Gastroesophageal sphincter (tissue), 4 donors: Measurements from ENCODE around the gene MIPOL1. TPM values are rescaled to one million over a fixed set of nuclear protein-coding genes. Genes with fewer than 3 reads are reported as not detected.
"Not testable (repeated sequence)": the region's sequence is repeated elsewhere in the genome, so short reads cannot be mapped to it uniquely, and the experiment has no call there.

Experiments used
- ATAC-seq: fragments of 150-250 bp; one replicate; pipeline ENCODE4 v1.9.1; 2016; ENCODE audit warnings: mild to moderate bottlenecking, moderate library complexity
- H3K27ac ChIP-seq, 4 donors: fragments of 200-600 bp; sonication (generic) in 3 of 4; 1 replicate in 3 of 4; 2 replicates in 1 of 4; pipeline ENCODE4 v1.5.1; 2016 to 2019
- H3K27me3 ChIP-seq: fragments of 200-600 bp; sonication (generic); one replicate; pipeline ENCODE4 v1.5.1; 2019
- H3K36me3 ChIP-seq, 2 donors: fragments of 200-600 bp; sonication (generic); one replicate each; pipeline ENCODE4 v1.5.1; 2019; ENCODE audit warnings: control low read depth in 1 of 2
- H3K4me1 ChIP-seq, 3 donors: fragments of 200-600 bp; sonication (generic); 1 replicate in 2 of 3; 2 replicates in 1 of 3; pipeline ENCODE4 v1.5.1; 2016 to 2019; ENCODE audit warnings: control low read depth in 2 of 3
- H3K4me3 ChIP-seq, 2 donors: fragments of 200-600 bp; sonication (generic); one replicate each; pipeline ENCODE4 v1.5.1; 2019; ENCODE audit warnings: mild to moderate bottlenecking in 1 of 2, moderate library complexity in 1 of 2
- H3K9me3 ChIP-seq, 3 donors: fragments of 200-600 bp; sonication (generic); one replicate each; pipeline ENCODE4 v1.5.1; 2017 to 2019; ENCODE audit warnings: control low read depth in 2 of 3
- CTCF ChIP-seq, 4 experiments: fragments of 200-600 bp in 2 of 4; fragments of 450-650 bp in 2 of 4; sonication (generic) in 1 of 4; IDR thresholded peaks; one replicate each; pipeline ENCODE4 v1.5.1; 2017 to 2019; ENCODE audit warnings: antibody characterized with exemption in 4 of 4, mild to moderate bottlenecking in 2 of 4, moderate library complexity in 2 of 4
- EP300 ChIP-seq: sonication (generic); formaldehyde crosslinking; IDR thresholded peaks from one replicate; pipeline ENCODE4 v1.6.1; 2017; ENCODE audit warnings: antibody characterized with exemption, mild to moderate bottlenecking
- POLR2A ChIP-seq, 2 donors: fragments of 450-650 bp; IDR thresholded peaks; one replicate each; pipeline ENCODE4 v1.6.1; 2017; ENCODE audit warnings: antibody characterized with exemption in 2 of 2, mild to moderate bottlenecking in 2 of 2, moderate library complexity in 1 of 2
- POLR2AphosphoS5 ChIP-seq: sonication (generic); formaldehyde crosslinking; IDR thresholded peaks from one replicate; pipeline ENCODE4 v1.6.1; 2017; ENCODE audit warnings: antibody characterized with exemption
- WGBS, 2 donors: methylation state at CpG; one replicate each; pipeline ENCODE4 v1.1.5; 2018; ENCODE audit warnings: low coverage in 1 of 2; 5-methylcytosine and 5-hydroxymethylcytosine counted together
- total RNA-seq, 4 donors: library from RNA; depleted of rRNA; stranded (reverse); fragments of >200 nt; gene quantifications; one replicate each; pipeline ENCODE4 v1.1.0, GENCODE V29; 2016

The MIPOL1 gene
- total RNA-seq, 4 donors from 2014 or later, result 10.6 to 32.8 (median 19.4) TPM

GRCh38 chr14:37201724-37202123, 4.0 kb downstream of the MIPOL1 start:
- Histone ChIP-seq H3K4me3 (no peak overlapping the region), H3K9me3 (peaks cover 0 to 8% (median 0%) of the 10 kb centered on the region in 3 donors), H3K27ac (no peak overlapping the region), H3K27me3 (no peaks in the 10 kb centered on the region), H3K4me1 (peaks cover 0 to 26% (median 7%) of the 10 kb centered on the region in 3 donors), H3K36me3 (no peaks in the 10 kb centered on the region)
- 94 to 100% methylated on average over 1 to 2 of the region's 2 CpGs for WGBS, 2 donors
- TF ChIP-seq CTCF (IDR thresholded peaks at IDR 0.05), result no peak
- TF ChIP-seq POLR2AphosphoS5, result no peak
- no peak for TF ChIP-seq EP300
- TF ChIP-seq POLR2A (IDR thresholded peaks at IDR 0.05), result no peak
- no peak for ATAC-seq

- peaks cover 0 to 8% (median 0%) of the 10 kb centered on the region in 3 donors for H3K9me3 ChIP-seq
- H3K27me3 ChIP-seq, result no peaks in the 10 kb centered on the region
- TF ChIP-seq POLR2A (IDR thresholded peaks at IDR 0.05) (no peak), POLR2AphosphoS5 (no peak), EP300 (no peak), CTCF (IDR thresholded peaks at IDR 0.05) (no peak)
- no peaks in the 10 kb centered on the region for H3K36me3 ChIP-seq
- 83 to 86% methylated on average over 2 of the region's 2 CpGs for WGBS, 2 donors
- no peak overlapping the region for H3K4me3 ChIP-seq
- H3K4me1 ChIP-seq, result peaks cover 0 to 22% (median 7%) of the 10 kb centered on the region in 3 donors
- no peak overlapping the region for H3K27ac ChIP-seq
- no peak for ATAC-seq
Observed at GRCh38 chr14:37202265-37202664, 4.5 kb downstream of the MIPOL1 start.

- H3K4me1 ChIP-seq, result peaks cover 0 to 22% (median 7%) of the 10 kb centered on the region in 3 donors
- TF ChIP-seq EP300, result no peak
- TF ChIP-seq CTCF (IDR thresholded peaks at IDR 0.05), result no peak
- no peak for TF ChIP-seq POLR2A (IDR thresholded peaks at IDR 0.05)
- TF ChIP-seq POLR2AphosphoS5, result no peak
- no peak for ATAC-seq
- peaks cover 0 to 8% (median 0%) of the 10 kb centered on the region in 3 donors for H3K9me3 ChIP-seq
- 76 to 91% methylated on average over 2 of the region's 2 CpGs for whole genome bisulfite sequencing, 2 donors
- no peak overlapping the region for H3K27ac ChIP-seq
- no peaks in the 10 kb centered on the region for H3K36me3 ChIP-seq
- H3K27me3 ChIP-seq, result no peaks in the 10 kb centered on the region
- no peak overlapping the region for H3K4me3 ChIP-seq
Observed at GRCh38 chr14:37202812-37203211, 5.1 kb downstream of the MIPOL1 start.

- Histone ChIP-seq H3K27ac (no peak overlapping the region), H3K9me3 (peaks cover 0 to 8% (median 0%) of the 10 kb centered on the region in 3 donors), H3K36me3 (no peaks in the 10 kb centered on the region), H3K4me3 (no peak overlapping the region), H3K27me3 (no peaks in the 10 kb centered on the region), H3K4me1 (peaks cover 0 to 18% (median 6%) of the 10 kb centered on the region in 3 donors)
- WGBS, 2 donors, result 100% methylated on average over 1 of the region's 1 CpG; no CpG with 5 or more reads in 1 of the 2 donors
- TF ChIP-seq EP300, result no peak
- no peak for TF ChIP-seq CTCF (IDR thresholded peaks at IDR 0.05)
- TF ChIP-seq POLR2A (IDR thresholded peaks at IDR 0.05), result no peak
- TF ChIP-seq POLR2AphosphoS5, result no peak
- ATAC-seq, result no peak
Observed at GRCh38 chr14:37203423-37203822, 5.7 kb downstream of the MIPOL1 start.

GRCh38 chr14:37205623-37206605, 8.2 kb downstream of the MIPOL1 start:
- not testable (repeated sequence) for H3K4me3 ChIP-seq, H3K9me3 ChIP-seq, H3K4me1 ChIP-seq, H3K27ac ChIP-seq, H3K27me3 ChIP-seq, ATAC-seq, H3K36me3 ChIP-seq
- WGBS, 2 donors, result 100% methylated on average over 2 to 4 of the region's 7 CpGs

GRCh38 chr14:37209617-37210016, 11.9 kb downstream of the MIPOL1 start:
- H3K36me3 ChIP-seq, H3K4me1 ChIP-seq, ATAC-seq, H3K27ac ChIP-seq, H3K4me3 ChIP-seq, H3K9me3 ChIP-seq, H3K27me3 ChIP-seq: not testable (repeated sequence)
- 73 to 82% methylated on average over 1 to 2 of the region's 2 CpGs for WGBS, 2 donors
